ENCODE results near the gene BID. TPM values are rescaled to one million over a fixed set of nuclear protein-coding genes. Genes with fewer than 3 reads are reported as not detected.

Gene BID
- total RNA-seq, 1 experiment from 2014 or later = 23.2 TPM

DNA sequence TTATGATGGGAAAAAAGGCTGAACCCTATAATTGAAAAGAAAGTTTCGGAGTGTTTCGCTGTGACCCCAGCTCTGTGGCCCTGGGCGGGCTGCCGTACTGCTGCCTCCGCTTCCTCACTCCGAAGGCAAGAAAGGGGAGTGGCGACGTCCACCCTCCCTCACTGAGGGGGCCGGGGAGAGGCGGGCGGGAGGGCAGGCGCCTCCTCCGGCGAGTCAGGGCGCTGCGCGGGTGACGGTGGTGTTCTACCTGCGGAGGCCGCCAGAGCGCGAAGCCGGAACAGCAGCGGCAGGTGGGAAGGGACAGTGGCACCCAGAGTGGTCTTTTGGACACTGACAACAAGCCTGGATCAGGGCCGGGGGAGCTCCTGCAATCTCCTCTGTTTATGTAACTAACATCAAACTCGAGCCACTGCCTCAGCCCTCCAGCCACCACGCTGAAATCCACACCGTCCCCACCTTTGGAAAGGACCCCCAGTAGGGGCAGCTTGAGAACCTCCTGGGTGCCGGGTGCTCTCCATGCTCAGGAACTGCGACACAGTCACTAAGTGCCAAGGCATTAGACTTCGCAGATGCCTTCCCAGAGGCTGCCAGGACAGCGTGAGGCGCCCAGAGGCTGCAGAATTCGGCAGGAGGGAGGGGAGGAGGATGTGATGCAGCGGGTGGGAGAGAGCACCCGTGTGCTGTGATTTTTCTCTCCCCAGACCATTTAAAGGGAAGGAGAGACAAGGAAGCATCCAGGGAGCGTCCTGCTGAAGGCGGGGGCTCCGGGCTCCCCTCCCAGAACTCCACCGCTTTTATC lies 25.5 kb downstream of the BID start:
- H3K4ac ChIP-seq (ENCODE audit: low read depth, low read length) = no peak overlapping the region
- H3K79me2 ChIP-seq (ENCODE audit: insufficient read depth, low read length) = no peaks in the 10 kb centered on the region
- peak; percentile 89 for DNase-seq
- H4K20me1 ChIP-seq (ENCODE audit: control insufficient read depth, insufficient read depth, insufficient read length) = no peaks in the 10 kb centered on the region
- Mint-ChIP-seq H3K36me3 (ENCODE audit: insufficient read depth in 1 of 3, low read depth in 3 of 3) (no peaks in the 10 kb centered on the region; a peak in 1 of 7 replicates), H3K27me3 (ENCODE audit: low read depth) (no peaks in the 10 kb centered on the region; the same call in 1 of the 2 replicates), H3K27ac (no peak overlapping the region), H3K4me3 (no peak overlapping the region), H3K9me3 (no peaks in the 10 kb centered on the region), H3K4me1 (peaks cover 6 to 10% of the 10 kb centered on the region in 2 experiments)
- no peaks in the 10 kb centered on the region for H3K23me2 ChIP-seq (ENCODE audit: insufficient read length, low read depth, low read length, poor library complexity, severe bottlenecking)
- H2BK15ac ChIP-seq (ENCODE audit: low read depth, low read length) = no peak overlapping the region
- H2BK12ac ChIP-seq (ENCODE audit: insufficient read length, low read depth, low read length) = no peak overlapping the region
- no peak overlapping the region for H4K5ac ChIP-seq (ENCODE audit: insufficient read length, low read depth, low read length)
- WGBS (ENCODE audit: extremely low coverage, insufficient read length, low lambda C conversion rate) = no CpG with 5 or more reads among the region's 40 CpGs
- no peak overlapping the region for H2BK5ac ChIP-seq (ENCODE audit: insufficient read length, low read length)
- no peak overlapping the region for H3K56ac ChIP-seq (ENCODE audit: insufficient read length, low read depth, low read length)
- no peak overlapping the region for H2BK120ac ChIP-seq (ENCODE audit: low read depth, low read length, poor library complexity, severe bottlenecking)
- no peak overlapping the region for H3K23ac ChIP-seq (ENCODE audit: insufficient read length, low read depth, low read length)
- H3K18ac ChIP-seq (ENCODE audit: insufficient read length, low read depth, low read length) = no peak overlapping the region
- TF ChIP-seq CTCF (conservative IDR thresholded peaks at IDR 0.05) = peak; percentile 78
- no peaks in the 10 kb centered on the region for H3K79me1 ChIP-seq (ENCODE audit: insufficient read depth, low read depth, low read length, poor library complexity, severe bottlenecking)
- no peak overlapping the region for H4K8ac ChIP-seq (replicated peaks; ENCODE audit: insufficient read length, low read depth, low read length)
- H3K9ac ChIP-seq (ENCODE audit: extremely low read depth, insufficient read length, low read length) = no peak overlapping the region
- no peak overlapping the region for H4K91ac ChIP-seq (ENCODE audit: insufficient read length, low read depth, low read length)
- no peak overlapping the region for H2AFZ ChIP-seq (ENCODE audit: low read length)
- no peak overlapping the region for H3K27ac ChIP-seq (ENCODE audit: insufficient read length, low read depth, low read length)
- H3T11ph ChIP-seq (ENCODE audit: low read length) = no peak overlapping the region
- no peak overlapping the region for H2BK20ac ChIP-seq (ENCODE audit: low read depth, low read length, poor library complexity, severe bottlenecking)
- H3K4me1 ChIP-seq (ENCODE audit: insufficient read depth, low read length) = no peaks in the 10 kb centered on the region
- no peak overlapping the region for H3K4me2 ChIP-seq (ENCODE audit: insufficient read depth, insufficient read length, low read length)
- H3K14ac ChIP-seq (ENCODE audit: insufficient read depth, low read length) = no peak overlapping the region
- no peaks in the 10 kb centered on the region for H3K27me3 ChIP-seq (ENCODE audit: insufficient read depth, low read length)
- no peaks in the 10 kb centered on the region for H3K9me3 ChIP-seq (ENCODE audit: control insufficient read depth, low read depth, low read length)
- no peak overlapping the region for H2AK5ac ChIP-seq (ENCODE audit: insufficient read length, low read length)

All from H9 (cell line).